AG09309 (cell line): Measurements from ENCODE around the gene MAP3K2.

Experiments used
- DNase-seq: peaks from one replicate; pipeline ENCODE4 v3.0.0-alpha.2; 2010; ENCODE audit warnings: low read depth
- H3K4me3 ChIP-seq: 2 replicates; pipeline ENCODE4 v1.5.1; 2011; ENCODE audit warnings: mild to moderate bottlenecking, low read depth, low read length, moderate library complexity; ENCODE audit not compliant: control insufficient read depth
- TF ChIP-seq, protein P1 (sequence below): IDR thresholded peaks from 2 replicates; pipeline ENCODE4 v1.5.1; 2011; ENCODE audit warnings: mild to moderate bottlenecking, low read depth, low read length, inconsistent platforms; ENCODE audit not compliant: insufficient read depth, control insufficient read depth; ENCODE audit errors: missing control alignments

The MAP3K2 gene

GRCh38 chr2:127424598-127425520 lies 37.1 kb upstream of the MAP3K2 start:
- no peak overlapping the region for H3K4me3 ChIP-seq
- TF ChIP-seq, protein P1, sequence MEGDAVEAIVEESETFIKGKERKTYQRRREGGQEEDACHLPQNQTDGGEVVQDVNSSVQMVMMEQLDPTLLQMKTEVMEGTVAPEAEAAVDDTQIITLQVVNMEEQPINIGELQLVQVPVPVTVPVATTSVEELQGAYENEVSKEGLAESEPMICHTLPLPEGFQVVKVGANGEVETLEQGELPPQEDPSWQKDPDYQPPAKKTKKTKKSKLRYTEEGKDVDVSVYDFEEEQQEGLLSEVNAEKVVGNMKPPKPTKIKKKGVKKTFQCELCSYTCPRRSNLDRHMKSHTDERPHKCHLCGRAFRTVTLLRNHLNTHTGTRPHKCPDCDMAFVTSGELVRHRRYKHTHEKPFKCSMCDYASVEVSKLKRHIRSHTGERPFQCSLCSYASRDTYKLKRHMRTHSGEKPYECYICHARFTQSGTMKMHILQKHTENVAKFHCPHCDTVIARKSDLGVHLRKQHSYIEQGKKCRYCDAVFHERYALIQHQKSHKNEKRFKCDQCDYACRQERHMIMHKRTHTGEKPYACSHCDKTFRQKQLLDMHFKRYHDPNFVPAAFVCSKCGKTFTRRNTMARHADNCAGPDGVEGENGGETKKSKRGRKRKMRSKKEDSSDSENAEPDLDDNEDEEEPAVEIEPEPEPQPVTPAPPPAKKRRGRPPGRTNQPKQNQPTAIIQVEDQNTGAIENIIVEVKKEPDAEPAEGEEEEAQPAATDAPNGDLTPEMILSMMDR, result no peak
- DNase-seq, result no peak

DNA sequence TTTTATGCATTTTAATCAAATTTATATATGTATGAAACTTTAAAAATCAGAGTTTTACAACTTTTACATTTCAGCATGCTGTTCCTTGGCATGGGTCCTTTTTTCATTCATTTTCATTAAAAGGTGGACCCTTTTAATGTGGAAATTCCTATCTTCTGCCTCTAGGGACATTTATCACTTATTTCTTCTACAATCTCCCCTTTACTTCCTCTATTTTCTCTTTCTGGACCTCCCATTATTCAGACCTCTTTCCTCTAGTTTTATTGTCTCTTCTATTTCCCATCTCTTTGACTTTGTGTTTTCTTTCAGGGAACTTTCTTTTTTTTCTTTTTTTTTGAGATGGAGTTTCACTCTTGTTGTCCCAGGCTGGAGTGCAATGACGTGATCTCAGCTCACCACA lies 36.1 kb upstream of the MAP3K2 start:
- TF ChIP-seq, protein P1, result no peak
- DNase-seq, result no peak
- H3K4me3 ChIP-seq, result no peak overlapping the region; the same call in 1 of the 2 replicates

DNA sequence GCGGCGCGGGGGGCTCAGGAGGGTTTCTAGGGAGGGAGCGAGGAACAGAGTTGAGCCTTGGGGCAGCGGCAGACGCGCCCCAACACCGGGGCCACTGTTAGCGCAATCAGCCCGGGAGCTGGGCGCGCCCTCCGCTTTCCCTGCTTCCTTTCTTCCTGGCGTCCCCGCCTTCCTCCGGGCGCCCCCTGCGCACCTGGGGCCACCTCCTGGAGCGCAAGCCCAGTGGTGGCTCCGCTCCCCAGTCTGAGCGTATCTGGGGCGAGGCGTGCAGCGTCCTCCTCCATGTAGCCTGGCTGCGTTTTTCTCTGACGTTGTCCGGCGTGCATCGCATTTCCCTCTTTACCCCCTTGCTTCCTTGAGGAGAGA lies 35.7 kb upstream of the MAP3K2 start:
- TF ChIP-seq, protein P1, result no peak
- peak overlapping the region; percentile 41 for H3K4me3 ChIP-seq
- DNase-seq, result no peak

GRCh38 chr2:127422559-127423477 lies 35.0 kb upstream of the MAP3K2 start:
- no peak for DNase-seq
- TF ChIP-seq, protein P1, result no peak
- H3K4me3 ChIP-seq, result peak overlapping the region; percentile 41

- no peak for DNase-seq
- TF ChIP-seq, protein P1, result no peak
- H3K4me3 ChIP-seq, result no peak overlapping the region
These were observed 34.2 kb upstream of the MAP3K2 start for GRCh38 chr2:127421871-127422558.
